ENCODE measurements around the gene SORL1. TPM values are rescaled to one million over a fixed set of nuclear protein-coding genes. Genes with fewer than 3 reads are reported as not detected.
A peak's percentile ranks its signal among the peaks of the same experiment; 100 is the strongest.
"Not testable (repeated sequence)": the region's sequence is repeated elsewhere in the genome, so short reads cannot be mapped to it uniquely, and the experiment has no call there.

The SORL1 gene
- total RNA-seq (10 to 100 TPM; 21.4 to 80.6 TPM), polyA plus RNA-seq (ENCODE audit: insufficient read length in 2 of 2) (10 to 100 TPM; 26.7 to 31.8 TPM)
- long read RNA-seq, donor 1, full-length matches to known transcripts, result 20 of 20 reads
- long read RNA-seq, donor 1, partial matches to known transcripts, result 0 of 20 reads
- long read RNA-seq, donor 1, other reads (novel, unspliced or antisense), result 0 of 20 reads
- long read RNA-seq, donor 2, transcript SORL1-205 (2 exons, 1,765 nt), result major isoform, 6 of 6 reads
- long read RNA-seq, donor 2, partial matches to known transcripts, result 0 of 6 reads
- long read RNA-seq, donor 2, other reads (novel, unspliced or antisense), result 0 of 6 reads
- long read RNA-seq, donor 3, transcript SORL1-205 (2 exons, 1,765 nt), result major isoform, 7 of 7 reads
- long read RNA-seq, donor 3, partial matches to known transcripts, result 0 of 7 reads
- long read RNA-seq, donor 3, other reads (novel, unspliced or antisense), result 0 of 7 reads
- long read RNA-seq, donor 4, full-length matches to known transcripts, result 15 of 15 reads
- long read RNA-seq, donor 4, partial matches to known transcripts, result 0 of 15 reads
- long read RNA-seq, donor 4, other reads (novel, unspliced or antisense), result 0 of 15 reads

GRCh38 chr11:121451986-121452608, at the start of gene SORL1:
SORL1 (plus strand) TSS chr11:121452314; CDS start chr11:121452332, 18 bp downstream.
- Histone ChIP-seq H3K27ac (ENCODE audit: low read depth, low read length) (peak within 1 kb of the TSS; percentile 29), H3K9me3 (ENCODE audit: control insufficient read depth, insufficient read depth, low read length) (no peaks in the 10 kb centered on the region), H3K36me3 (ENCODE audit: control insufficient read depth, insufficient read depth, low read length) (no peaks in the 10 kb centered on the region), H3K27me3 (ENCODE audit: control insufficient read depth, insufficient read depth, low read length) (no peaks in the 10 kb centered on the region), H3K4me1 (ENCODE audit: control insufficient read depth, insufficient read depth, low read length) (peaks cover 17% of the 10 kb centered on the region), H3K4me3 (ENCODE audit: low read depth, low read length) (peak within 1 kb of the TSS; percentile 63)
- DNase-seq (ENCODE audit: low read depth in 4 of 6, low spot score in 6 of 6), result peak in 4 of 6 donors; percentile 62 to 92 (median 82)
- WGBS (ENCODE audit: insufficient coverage), result 0% methylated on average over 89 of the region's 89 CpGs

- Histone ChIP-seq H3K27me3 (ENCODE audit: control insufficient read depth, insufficient read depth, low read length) (no peaks in the 10 kb centered on the region), H3K9me3 (ENCODE audit: control insufficient read depth, insufficient read depth, low read length) (peaks cover 6% of the 10 kb centered on the region), H3K27ac (ENCODE audit: low read depth, low read length) (no peak overlapping the region), H3K36me3 (ENCODE audit: control insufficient read depth, insufficient read depth, low read length) (no peaks in the 10 kb centered on the region), H3K4me1 (ENCODE audit: control insufficient read depth, insufficient read depth, low read length) (no peaks in the 10 kb centered on the region), H3K4me3 (ENCODE audit: low read depth, low read length) (no peak overlapping the region)
- no CpG with 5 or more reads among the region's 1 CpG for WGBS (ENCODE audit: insufficient coverage)
- DNase-seq (ENCODE audit: low read depth in 4 of 6, low spot score in 6 of 6), result no peak
Observed at GRCh38 chr11:121405646-121406045, 46.5 kb upstream of the SORL1 start.

- no peaks in the 10 kb centered on the region for H3K36me3 ChIP-seq (ENCODE audit: control insufficient read depth, insufficient read depth, low read length)
- H3K9me3 ChIP-seq (ENCODE audit: control insufficient read depth, insufficient read depth, low read length), result peaks cover 4% of the 10 kb centered on the region
- 83% methylated on average over 1 of the region's 2 CpGs for WGBS (ENCODE audit: insufficient coverage)
- H3K4me3 ChIP-seq (ENCODE audit: low read depth, low read length), result no peak overlapping the region
- no peak for DNase-seq (ENCODE audit: low read depth in 4 of 6, low spot score in 6 of 6)
- H3K27ac ChIP-seq (ENCODE audit: low read depth, low read length), result no peak overlapping the region
- no peaks in the 10 kb centered on the region for H3K4me1 ChIP-seq (ENCODE audit: control insufficient read depth, insufficient read depth, low read length)
- H3K27me3 ChIP-seq (ENCODE audit: control insufficient read depth, insufficient read depth, low read length), result no peaks in the 10 kb centered on the region
Observed at GRCh38 chr11:121406291-121406690, 45.8 kb upstream of the SORL1 start.

GRCh38 chr11:121408830-121409229, 43.3 kb upstream of the SORL1 start:
- Histone ChIP-seq H3K27ac (ENCODE audit: low read depth, low read length) (no peak overlapping the region), H3K36me3 (ENCODE audit: control insufficient read depth, insufficient read depth, low read length) (no peaks in the 10 kb centered on the region), H3K9me3 (ENCODE audit: control insufficient read depth, insufficient read depth, low read length) (no peaks in the 10 kb centered on the region), H3K4me3 (ENCODE audit: low read depth, low read length) (no peak overlapping the region), H3K4me1 (ENCODE audit: control insufficient read depth, insufficient read depth, low read length) (no peaks in the 10 kb centered on the region), H3K27me3 (ENCODE audit: control insufficient read depth, insufficient read depth, low read length) (no peaks in the 10 kb centered on the region)
- 60% methylated on average over 1 of the region's 2 CpGs for WGBS (ENCODE audit: insufficient coverage)
- DNase-seq (ENCODE audit: low read depth in 4 of 6, low spot score in 6 of 6), result no peak

GRCh38 chr11:121410041-121410440, 42.1 kb upstream of the SORL1 start:
- not testable (repeated sequence) for H3K9me3 ChIP-seq (ENCODE audit: control insufficient read depth, insufficient read depth, low read length); DNase-seq (ENCODE audit: low read depth in 4 of 6, low spot score in 6 of 6); H3K27me3 ChIP-seq (ENCODE audit: control insufficient read depth, insufficient read depth, low read length); H3K4me3 ChIP-seq (ENCODE audit: low read depth, low read length); H3K4me1 ChIP-seq (ENCODE audit: control insufficient read depth, insufficient read depth, low read length); H3K36me3 ChIP-seq (ENCODE audit: control insufficient read depth, insufficient read depth, low read length); H3K27ac ChIP-seq (ENCODE audit: low read depth, low read length)
- WGBS (ENCODE audit: insufficient coverage), result no CpG with 5 or more reads among the region's 2 CpGs

GRCh38 chr11:121411330-121411729, 40.8 kb upstream of the SORL1 start:
- H3K9me3 ChIP-seq (ENCODE audit: control insufficient read depth, insufficient read depth, low read length); H3K4me1 ChIP-seq (ENCODE audit: control insufficient read depth, insufficient read depth, low read length); H3K4me3 ChIP-seq (ENCODE audit: low read depth, low read length); H3K27me3 ChIP-seq (ENCODE audit: control insufficient read depth, insufficient read depth, low read length); DNase-seq (ENCODE audit: low read depth in 4 of 6, low spot score in 6 of 6); H3K36me3 ChIP-seq (ENCODE audit: control insufficient read depth, insufficient read depth, low read length); H3K27ac ChIP-seq (ENCODE audit: low read depth, low read length): not testable (repeated sequence)

GRCh38 chr11:121412000-121412587, 40.0 kb upstream of the SORL1 start:
- Histone ChIP-seq H3K27me3 (ENCODE audit: control insufficient read depth, insufficient read depth, low read length) (no peaks in the 10 kb centered on the region), H3K27ac (ENCODE audit: low read depth, low read length) (no peak overlapping the region), H3K36me3 (ENCODE audit: control insufficient read depth, insufficient read depth, low read length) (no peaks in the 10 kb centered on the region), H3K4me3 (ENCODE audit: low read depth, low read length) (no peak overlapping the region), H3K4me1 (ENCODE audit: control insufficient read depth, insufficient read depth, low read length) (peaks cover 4% of the 10 kb centered on the region), H3K9me3 (ENCODE audit: control insufficient read depth, insufficient read depth, low read length) (no peaks in the 10 kb centered on the region)
- 89% methylated on average over 4 of the region's 4 CpGs for WGBS (ENCODE audit: insufficient coverage)
- DNase-seq (ENCODE audit: low read depth in 4 of 6, low spot score in 6 of 6), result no peak

- DNase-seq (ENCODE audit: low read depth in 4 of 6, low spot score in 6 of 6), result no peak
Observed at GRCh38 chr11:121412711-121413415, 39.3 kb upstream of the SORL1 start.

GRCh38 chr11:121414141-121414913, 37.8 kb upstream of the SORL1 start:
- 93% methylated on average over 2 of the region's 2 CpGs for WGBS (ENCODE audit: insufficient coverage)
- DNase-seq (ENCODE audit: low read depth in 4 of 6, low spot score in 6 of 6), result no peak
- H3K4me1 ChIP-seq (ENCODE audit: control insufficient read depth, insufficient read depth, low read length), result peaks cover 13% of the 10 kb centered on the region
- no peak overlapping the region for H3K27ac ChIP-seq (ENCODE audit: low read depth, low read length)
- no peaks in the 10 kb centered on the region for H3K9me3 ChIP-seq (ENCODE audit: control insufficient read depth, insufficient read depth, low read length)
- H3K36me3 ChIP-seq (ENCODE audit: control insufficient read depth, insufficient read depth, low read length), result no peaks in the 10 kb centered on the region
- no peak overlapping the region for H3K4me3 ChIP-seq (ENCODE audit: low read depth, low read length)
- H3K27me3 ChIP-seq (ENCODE audit: control insufficient read depth, insufficient read depth, low read length), result no peaks in the 10 kb centered on the region

More at GRCh38 chr11:121412711-121413415, 39.3 kb upstream of the SORL1 start:
- Histone ChIP-seq H3K36me3 (ENCODE audit: control insufficient read depth, insufficient read depth, low read length) (no peaks in the 10 kb centered on the region), H3K4me1 (ENCODE audit: control insufficient read depth, insufficient read depth, low read length) (peaks cover 7% of the 10 kb centered on the region), H3K27ac (ENCODE audit: low read depth, low read length) (no peak overlapping the region), H3K9me3 (ENCODE audit: control insufficient read depth, insufficient read depth, low read length) (no peaks in the 10 kb centered on the region), H3K27me3 (ENCODE audit: control insufficient read depth, insufficient read depth, low read length) (no peaks in the 10 kb centered on the region), H3K4me3 (ENCODE audit: low read depth, low read length) (no peak overlapping the region)
- WGBS (ENCODE audit: insufficient coverage), result 73% methylated on average over 2 of the region's 4 CpGs

All from spinal cord (tissue), 10 donors.